GM23338 (cell line): ENCODE measurements around the gene CCR8. TPM values are rescaled to one million over a fixed set of nuclear protein-coding genes. Genes with fewer than 3 reads are reported as not detected.

Experiments
- ATAC-seq: fragments of 200-7000 bp; cut with Tn5 transposase; 3 replicates; pipeline ENCODE4 v1.9.1; 2020
- DNase-seq: peaks from one replicate; pipeline ENCODE4 v3.0.0-alpha.2; 2015; ENCODE audit warnings: low spot score
- H2AFZ ChIP-seq: fragments of 200-600 bp; sonication (generic); 2 replicates; pipeline ENCODE4 v1.8.0; 2016; ENCODE audit warnings: antibody characterized with exemption, mild to moderate bottlenecking, moderate library complexity
- H3F3A ChIP-seq: fragments of 200-600 bp; sonication (generic); replicated peaks from 2 replicates; pipeline ENCODE4 v1.8.0; 2017; ENCODE audit warnings: antibody characterized with exemption, mixed run types, low read depth
- H3K27ac ChIP-seq: fragments of 200-600 bp; sonication (generic); 2 replicates; pipeline ENCODE4 v1.6.1; 2016; ENCODE audit warnings: low read depth
- H3K27me3 ChIP-seq: fragments of 200-600 bp; sonication (generic); 2 replicates; pipeline ENCODE4 v1.8.0; 2016; ENCODE audit warnings: mild to moderate bottlenecking, mixed run types, moderate library complexity; ENCODE audit not compliant: insufficient read depth
- H3K36me3 ChIP-seq: fragments of 200-600 bp; sonication (generic); 2 replicates; pipeline ENCODE4 v1.8.0; 2016; ENCODE audit warnings: mild to moderate bottlenecking; ENCODE audit not compliant: insufficient read depth
- H3K4me1 ChIP-seq: fragments of 200-600 bp; sonication (generic); 2 replicates; pipeline ENCODE4 v1.8.0; 2016; ENCODE audit warnings: mild to moderate bottlenecking, moderate library complexity; ENCODE audit not compliant: insufficient read depth
- H3K4me2 ChIP-seq: fragments of 200-600 bp; sonication (generic); 2 replicates; pipeline ENCODE4 v1.7.1; 2017; ENCODE audit warnings: mixed run types
- H3K4me3 ChIP-seq: fragments of 200-600 bp; sonication (generic); 2 replicates; pipeline ENCODE4 v1.6.1; 2016; ENCODE audit warnings: mixed run types
- H3K79me2 ChIP-seq: fragments of 200-600 bp; sonication (generic); replicated peaks from 2 replicates; pipeline ENCODE4 v1.8.0; 2017; ENCODE audit warnings: mild to moderate bottlenecking; ENCODE audit not compliant: insufficient read depth
- H3K9me2 ChIP-seq: fragments of 200-600 bp; sonication (generic); 2 replicates; pipeline ENCODE4 v1.8.0; 2017; ENCODE audit not compliant: insufficient read depth
- H4K20me1 ChIP-seq: fragments of 200-600 bp; sonication (generic); replicated peaks from 2 replicates; pipeline ENCODE4 v1.8.0; 2017; ENCODE audit warnings: mild to moderate bottlenecking; ENCODE audit not compliant: insufficient read depth
- H3K27ac Mint-ChIP-seq: 2 replicates; pipeline ENCODE4 v1.8.0; 2020; ENCODE audit warnings: inconsistent platforms, mild to moderate bottlenecking, moderate library complexity, mixed read lengths
- H3K27me3 Mint-ChIP-seq: 3 replicates; pipeline ENCODE4 v1.8.0; 2022; ENCODE audit warnings: low read depth, mild to moderate bottlenecking, moderate library complexity, mixed read lengths, inconsistent platforms; ENCODE audit not compliant: insufficient read depth, poor library complexity
- H3K36me3 Mint-ChIP-seq: 3 replicates; pipeline ENCODE4 v1.8.0; 2021; ENCODE audit warnings: low read depth, mild to moderate bottlenecking, inconsistent platforms, moderate library complexity, mixed read lengths
- H3K4me1 Mint-ChIP-seq: 3 replicates; pipeline ENCODE4 v1.8.0; 2020; ENCODE audit warnings: mild to moderate bottlenecking, inconsistent platforms, mixed read lengths
- H3K4me3 Mint-ChIP-seq: 3 replicates; pipeline ENCODE4 v1.8.0; 2021; ENCODE audit warnings: moderate library complexity, mild to moderate bottlenecking, inconsistent platforms, mixed read lengths
- H3K9me3 Mint-ChIP-seq: 3 replicates; pipeline ENCODE4 v1.8.0; 2020; ENCODE audit warnings: moderate library complexity, mild to moderate bottlenecking, inconsistent platforms, mixed read lengths
- CREB1 ChIP-seq: fragments of 250-450 bp; sonication (Bioruptor Pico); IDR thresholded peaks from 2 replicates; pipeline ENCODE4 v1.5.0; 2020; ENCODE audit warnings: low read depth, mild to moderate bottlenecking, moderate library complexity
- CTCF ChIP-seq, 2 experiments: fragments of 200-600 bp in 1 of 2; sonication (generic) in 1 of 2; conservative IDR thresholded peaks; 2 replicates each; pipeline versions ENCODE4 v1.5.1 to v1.6.1; 2016 to 2017; ENCODE audit warnings: antibody characterized with exemption in 2 of 2, low read depth in 2 of 2, mild to moderate bottlenecking in 2 of 2, moderate library complexity in 1 of 2
- ETS1 ChIP-seq: IDR thresholded peaks from 2 replicates; pipeline ENCODE4 v1.6.1; 2016; ENCODE audit warnings: antibody characterized with exemption
- EZH2 ChIP-seq: fragments of 200-600 bp; sonication (generic); IDR thresholded peaks from one replicate; pipeline ENCODE4 v1.8.0; 2017; ENCODE audit warnings: antibody characterized with exemption, mild to moderate bottlenecking, low read depth; ENCODE audit not compliant: unreplicated experiment
- EZH2phosphoT487 ChIP-seq: fragments of 200-600 bp; sonication (generic); IDR thresholded peaks from one replicate; pipeline ENCODE4 v1.8.1; 2018; ENCODE audit warnings: antibody characterized with exemption; ENCODE audit not compliant: unreplicated experiment
- JUNB ChIP-seq: IDR thresholded peaks from one replicate; pipeline ENCODE4 v1.6.1; 2016; ENCODE audit warnings: antibody characterized with exemption; ENCODE audit not compliant: unreplicated experiment
- NANOG ChIP-seq: IDR thresholded peaks from 2 replicates; pipeline ENCODE4 v1.6.1; 2016; ENCODE audit warnings: antibody characterized with exemption, borderline replicate concordance
- POLR2AphosphoS5 ChIP-seq: IDR thresholded peaks from 2 replicates; pipeline ENCODE4 v1.6.1; 2016; ENCODE audit warnings: antibody characterized with exemption, low read depth
- REST ChIP-seq: IDR thresholded peaks from one replicate; pipeline ENCODE4 v1.6.1; 2018; ENCODE audit warnings: antibody characterized with exemption; ENCODE audit not compliant: unreplicated experiment
- STAT1 ChIP-seq: IDR thresholded peaks from one replicate; pipeline ENCODE4 v1.6.1; 2016; ENCODE audit warnings: antibody characterized with exemption; ENCODE audit not compliant: unreplicated experiment
- ZNF114 ChIP-seq: fragments of 250-450 bp; sonication (Bioruptor Pico); IDR thresholded peaks from 2 replicates; pipeline ENCODE4 v1.5.0; 2020; ENCODE audit warnings: mild to moderate bottlenecking, moderate library complexity
- ZNF331 ChIP-seq: fragments of 250-450 bp; sonication (Bioruptor Pico); IDR thresholded peaks from 2 replicates; pipeline ENCODE4 v1.5.0; 2020; ENCODE audit warnings: low read depth, mild to moderate bottlenecking, moderate library complexity
- ZNF462 ChIP-seq: fragments of 250-450 bp; sonication (Bioruptor Pico); IDR thresholded peaks from 2 replicates; pipeline ENCODE4 v1.5.0; 2020; ENCODE audit warnings: mild to moderate bottlenecking, moderate library complexity
- polyA plus RNA-seq: library from polyadenylated mRNA; unstranded; fragments of >200 nt; fragmentation: Nextera tagmentation; extraction: Ambion mirVana; gene quantifications from 2 replicates; pipeline ENCODE4 v1.2.1, GENCODE V29; 2016
- total RNA-seq: library from RNA; depleted of rRNA; stranded (reverse); fragments of >200 nt; shearing (Covaris generic); gene quantifications from 2 replicates; pipeline ENCODE4 v1.2.3, GENCODE V29; 2014

The CCR8 gene
- total and polyA plus RNA-seq, 2 experiments from 2014 or later, result 0.55 TPM; not detected in 1

GRCh38 chr3:39313289-39313688 is 16.2 kb upstream of the CCR8 start:
- no peak overlapping the region for H3K4me2 ChIP-seq
- Mint-ChIP-seq H3K4me1 (no peaks in the 10 kb centered on the region), H3K27me3 (peaks cover 5% of the 10 kb centered on the region), H3K36me3 (peaks cover 6% of the 10 kb centered on the region; the same call in 1 of the 3 replicates), H3K9me3 (peaks cover 35% of the 10 kb centered on the region), H3K4me3 (no peak overlapping the region), H3K27ac (no peak overlapping the region)
- no peaks in the 10 kb centered on the region for H3K27me3 ChIP-seq
- no peaks in the 10 kb centered on the region for H3K79me2 ChIP-seq
- H3K9me2 ChIP-seq, result peaks cover 6% of the 10 kb centered on the region; the same call in 1 of the 2 replicates
- no peak overlapping the region for H3K4me3 ChIP-seq
- no peaks in the 10 kb centered on the region for H3K36me3 ChIP-seq
- DNase-seq (no peak), ATAC-seq (no peak)
- H3K4me1 ChIP-seq, result no peaks in the 10 kb centered on the region
- H3F3A ChIP-seq, result no peaks in the 10 kb centered on the region
- H4K20me1 ChIP-seq, result no peaks in the 10 kb centered on the region
- no peak overlapping the region for H3K27ac ChIP-seq
- TF ChIP-seq STAT1, result no peak
- no peak for TF ChIP-seq EZH2phosphoT487
- no peak for TF ChIP-seq ETS1
- TF ChIP-seq JUNB, result no peak
- no peak for TF ChIP-seq ZNF331 (CRISPR knock-in tag)
- no peak for TF ChIP-seq POLR2AphosphoS5
- no peak for TF ChIP-seq EZH2
- TF ChIP-seq CTCF (conservative IDR thresholded peaks at IDR 0.05; ENCODE audit: low read depth in 2 of 2), result no peak
- no peak for TF ChIP-seq REST
- no peak for TF ChIP-seq NANOG
- no peak for TF ChIP-seq ZNF462
- no peak for TF ChIP-seq CREB1 (CRISPR knock-in tag)
- no peak for TF ChIP-seq ZNF114
- no peak overlapping the region for H2AFZ ChIP-seq
